HepG2 (cell line): ENCODE results near the gene NELFB. TPM values are rescaled to one million over a fixed set of nuclear protein-coding genes. Genes with fewer than 3 reads are reported as not detected.

Source experiments
- AGO2 ChIP-seq: fragments of 200-400 bp; formaldehyde crosslinking; optimal IDR thresholded peaks from 2 replicates; pipeline ENCODE3; 2017; ENCODE audit warnings: mild to moderate bottlenecking, low read depth, low read length, moderate library complexity
- FOXO1 ChIP-seq: sonication (generic); formaldehyde crosslinking; IDR thresholded peaks from 2 replicates; pipeline ENCODE4 v1.4.0; 2020; ENCODE audit warnings: missing genetic modification reagents
- GABPB1 ChIP-seq: IDR thresholded peaks from 2 replicates; pipeline ENCODE4 v1.6.1; 2016; ENCODE audit warnings: mild to moderate bottlenecking, missing genetic modification reagents, moderate library complexity, missing compliant biosample characterization
- HDAC1 ChIP-seq: sonication (generic); formaldehyde crosslinking; IDR thresholded peaks from 2 replicates; pipeline ENCODE4 v1.5.1; 2020; ENCODE audit warnings: mild to moderate bottlenecking, missing genetic modification reagents
- IKZF4 ChIP-seq: sonication (generic); formaldehyde crosslinking; IDR thresholded peaks from 2 replicates; pipeline ENCODE4 v1.5.1; 2020; ENCODE audit warnings: borderline replicate concordance, mild to moderate bottlenecking, low read depth, missing genetic modification reagents; ENCODE audit errors: not compliant biosample characterization
- IRF9 ChIP-seq: sonication (generic); formaldehyde crosslinking; IDR thresholded peaks from 2 replicates; pipeline ENCODE4 v1.8.0; 2022; ENCODE audit warnings: missing genetic modification reagents, mild to moderate bottlenecking, borderline replicate concordance
- MAZ ChIP-seq, 2 experiments: sonication (generic) in 1 of 2; formaldehyde crosslinking in 1 of 2; IDR thresholded peaks; 2 replicates each; pipeline versions ENCODE4 v1.5.0 to v1.6.1; 2012 to 2020; ENCODE audit warnings: low read depth in 2 of 2, mild to moderate bottlenecking in 2 of 2, borderline replicate concordance in 1 of 2, improper control_type of control experiment in 1 of 2, low read length in 1 of 2, missing genetic modification reagents in 1 of 2, moderate library complexity in 1 of 2
- MTF2 ChIP-seq: sonication (generic); formaldehyde crosslinking; IDR thresholded peaks from 2 replicates; pipeline ENCODE4 v1.5.0; 2020; ENCODE audit warnings: missing genetic modification reagents, borderline replicate concordance
- SMARCC2 ChIP-seq: fragments of 450-650 bp; IDR thresholded peaks from 2 replicates; pipeline ENCODE4 v1.6.1; 2017; ENCODE audit warnings: antibody characterized with exemption, mild to moderate bottlenecking
- ZBTB7B ChIP-seq: sonication (generic); formaldehyde crosslinking; IDR thresholded peaks from 2 replicates; pipeline ENCODE4 v1.4.0; 2020; ENCODE audit warnings: missing genetic modification reagents
- ZFP90 ChIP-seq: sonication (generic); formaldehyde crosslinking; IDR thresholded peaks from 2 replicates; pipeline ENCODE4 v1.8.0; 2022; ENCODE audit warnings: missing genetic modification reagents, mild to moderate bottlenecking, inconsistent platforms, borderline replicate concordance
- ZFX ChIP-seq: sonication (generic); formaldehyde crosslinking; IDR thresholded peaks from 2 replicates; pipeline ENCODE4 v1.4.0; 2020; ENCODE audit warnings: mild to moderate bottlenecking, low read depth, missing genetic modification reagents, moderate library complexity
- ZMYM4 ChIP-seq: sonication (generic); formaldehyde crosslinking; IDR thresholded peaks from 2 replicates; pipeline ENCODE4 v1.8.1; 2023; ENCODE audit warnings: mild to moderate bottlenecking, missing genetic modification reagents
- ZNF138 ChIP-seq: sonication (generic); formaldehyde crosslinking; IDR thresholded peaks from 2 replicates; pipeline ENCODE4 v1.5.0; 2020; ENCODE audit warnings: mild to moderate bottlenecking, low read depth, missing genetic modification reagents
- ZNF263 ChIP-seq: sonication (generic); formaldehyde crosslinking; IDR thresholded peaks from 2 replicates; pipeline ENCODE4 v1.4.0; 2020; ENCODE audit warnings: missing genetic modification reagents
- ZNF414 ChIP-seq: sonication (generic); formaldehyde crosslinking; IDR thresholded peaks from 2 replicates; pipeline ENCODE4 v1.5.0; 2020; ENCODE audit warnings: missing genetic modification reagents
- ZNF564 ChIP-seq: sonication (generic); formaldehyde crosslinking; IDR thresholded peaks from 2 replicates; pipeline ENCODE4 v1.8.1; 2023; ENCODE audit warnings: mild to moderate bottlenecking, missing genetic modification reagents
- ZNF687 ChIP-seq: sonication (generic); formaldehyde crosslinking; IDR thresholded peaks from 2 replicates; pipeline ENCODE4 v1.5.1; 2020; ENCODE audit warnings: mild to moderate bottlenecking, missing genetic modification reagents, moderate library complexity
- ZNF770 ChIP-seq: sonication (generic); formaldehyde crosslinking; IDR thresholded peaks from 2 replicates; pipeline ENCODE4 v1.5.0; 2020; ENCODE audit warnings: mild to moderate bottlenecking, missing genetic modification reagents
- ZNF816 ChIP-seq: sonication (generic); formaldehyde crosslinking; IDR thresholded peaks from 2 replicates; pipeline ENCODE4 v1.8.0; 2022; ENCODE audit warnings: missing genetic modification reagents, mild to moderate bottlenecking, borderline replicate concordance
- ZNF891 ChIP-seq: sonication (generic); formaldehyde crosslinking; IDR thresholded peaks from 2 replicates; pipeline ENCODE4 v1.5.0; 2020; ENCODE audit warnings: mild to moderate bottlenecking, missing genetic modification reagents
- polyA plus RNA-seq, 8 experiments: library from polyadenylated mRNA; depleted of rRNA in 3 of 8; stranded (reverse) in 7 of 8; unstranded in 1 of 8; fragments of >200 nt; fragmentation: Illumina TruSeq in 4 of 8; extraction: Trizol in 4 of 8; gene quantifications; 2 replicates each; pipeline versions ENCODE4 v1.2.1 to v1.2.3, GENCODE V29; 2011 to 2016; ENCODE audit warnings: low read depth in 4 of 8, missing spikeins in 1 of 8, mixed read lengths in 1 of 8; ENCODE audit not compliant: insufficient read depth in 1 of 8
- total RNA-seq, 5 experiments: library from RNA; depleted of rRNA; stranded (reverse); fragments of >200 nt; fragmentation: Illumina TruSeq; extraction: Trizol; gene quantifications; 2 replicates each; pipeline ENCODE4 v1.2.3, GENCODE V29; 2016; ENCODE audit warnings: low read depth in 1 of 5

Gene NELFB
- total and polyA plus RNA-seq, 2 of the 13 experiments (the other 11 are each of a cell fraction or from before 2014, with no cell fraction given), result 26.5 to 45.8 TPM

- peak; percentile 42 for TF ChIP-seq ZFX
- peak; percentile 52; the same call in 1 of the 2 replicates for TF ChIP-seq GABPB1 (CRISPR knock-in tag)
- 0 out of 2 replicates have a peak, but pooled peaks have one; percentile 27 for TF ChIP-seq ZNF891
- no peak for TF ChIP-seq ZNF770
- no peak for TF ChIP-seq ZFP90 (CRISPR knock-in tag)
- TF ChIP-seq HDAC1 (CRISPR knock-in tag), result peak; percentile 18; the same call in 1 of the 2 replicates
- TF ChIP-seq IRF9, result peak; percentile 28; the same call in 1 of the 2 replicates
- TF ChIP-seq ZNF564, result 0 out of 2 replicates have a peak, but pooled peaks have one; percentile 38
- TF ChIP-seq ZNF816 (CRISPR knock-in tag), result no peak
- no peak for TF ChIP-seq ZNF138 (CRISPR knock-in tag)
- no peak for TF ChIP-seq ZNF414 (CRISPR knock-in tag)
- no peak for TF ChIP-seq SMARCC2
- TF ChIP-seq FOXO1 (CRISPR knock-in tag), result no peak
- TF ChIP-seq MTF2 (CRISPR knock-in tag), result no peak
- peak; percentile 58 for TF ChIP-seq IKZF4 (CRISPR knock-in tag)
- TF ChIP-seq ZNF687 (CRISPR knock-in tag), result peak; percentile 83
- peak; percentile 38 for TF ChIP-seq AGO2
- peak; percentile 31; the same call in 1 of the 2 replicates for TF ChIP-seq ZBTB7B (CRISPR knock-in tag)
- TF ChIP-seq MAZ (IDR thresholded peaks at IDR 0.05; ENCODE audit: borderline replicate concordance, low read depth, low read length), result no peak
- peak; percentile 35; the same call in 1 of the 2 replicates for TF ChIP-seq MAZ (CRISPR knock-in tag; IDR thresholded peaks at IDR 0.05; ENCODE audit: low read depth)
- 0 out of 2 replicates have a peak, but pooled peaks have one; percentile 31 for TF ChIP-seq ZNF263 (CRISPR knock-in tag)
- 0 out of 2 replicates have a peak, but pooled peaks have one; percentile 17 for TF ChIP-seq ZMYM4
These were observed 21.0 kb upstream of the NELFB start (continued) for GRCh38 chr9:137234055-137234697.
